ACC112 (cell line): ENCODE results near the gene RAD51B.
A peak's percentile ranks its signal among the peaks of the same experiment; 100 is the strongest.

Experiments
- H2AFZ ChIP-seq: fragments of 200-600 bp; sonication (generic); one replicate; pipeline ENCODE4 v1.6.0; 2017; ENCODE audit warnings: antibody characterized with exemption, low read length; ENCODE audit not compliant: unreplicated experiment
- H3K27ac ChIP-seq: fragments of 200-600 bp; sonication (generic); 2 replicates; pipeline ENCODE4 v1.5.1; 2014; ENCODE audit warnings: low read depth, mild to moderate bottlenecking, antibody characterized with exemption, low read length, moderate library complexity
- H3K27me3 ChIP-seq: fragments of 200-600 bp; sonication (generic); 2 replicates; pipeline ENCODE4 v1.6.1; 2014; ENCODE audit warnings: mild to moderate bottlenecking, antibody characterized with exemption, low read length, moderate library complexity, mixed read lengths; ENCODE audit not compliant: insufficient read depth
- H3K36me3 ChIP-seq: fragments of 200-600 bp; sonication (generic); 2 replicates; pipeline ENCODE4 v1.6.1; 2016; ENCODE audit warnings: mild to moderate bottlenecking, antibody characterized with exemption, low read length, moderate library complexity, mixed read lengths; ENCODE audit not compliant: insufficient read depth
- H3K4me1 ChIP-seq: fragments of 200-600 bp; sonication (generic); one replicate; pipeline ENCODE4 v1.6.1; 2016; ENCODE audit warnings: low read length, mixed read lengths; ENCODE audit not compliant: insufficient read depth, unreplicated experiment, control insufficient read depth
- H3K4me3 ChIP-seq: fragments of 200-600 bp; sonication (generic); 2 replicates; pipeline ENCODE4 v1.5.1; 2014; ENCODE audit warnings: mild to moderate bottlenecking, low read depth, low read length
- H3K79me2 ChIP-seq: fragments of 200-600 bp; sonication (generic); one replicate; pipeline ENCODE4 v1.6.0; 2016; ENCODE audit warnings: low read length; ENCODE audit not compliant: control insufficient read depth, unreplicated experiment, insufficient read depth

Gene RAD51B

DNA sequence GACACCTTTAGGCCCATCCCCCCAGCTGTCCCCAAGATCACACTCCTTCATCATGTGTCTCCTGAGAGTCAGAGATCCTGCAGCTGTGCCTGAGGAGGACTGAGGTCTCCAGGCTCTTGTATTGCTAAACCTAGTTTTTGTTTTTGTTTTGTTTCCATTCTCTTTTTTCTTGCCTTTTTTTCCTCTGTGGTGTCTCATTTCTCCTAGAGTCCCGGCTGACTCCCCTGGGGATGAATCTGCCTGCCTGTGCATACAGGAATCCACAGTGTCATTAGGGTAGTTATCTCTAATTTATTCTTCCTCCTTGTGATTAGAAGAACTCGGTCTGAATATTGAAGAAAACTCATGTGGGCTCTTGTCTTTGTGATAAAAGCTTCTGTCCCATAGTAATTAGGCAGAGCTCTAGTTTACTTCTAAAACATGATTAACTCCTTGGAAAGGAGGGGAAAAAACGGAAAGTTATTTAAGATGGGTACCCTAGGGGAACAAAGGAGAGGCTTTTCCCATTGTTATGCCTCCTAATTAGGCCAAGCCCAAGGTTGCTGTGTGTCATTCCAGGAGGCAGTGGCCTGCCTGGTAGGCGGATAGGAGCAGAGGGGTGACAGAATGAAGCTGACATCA is 630.1 kb downstream of the RAD51B start:
- Histone ChIP-seq H3K4me1 (peaks cover 33% of the 10 kb centered on the region), H3K79me2 (no peaks in the 10 kb centered on the region), H3K27me3 (no peaks in the 10 kb centered on the region), H3K36me3 (0 out of 2 replicates have a peak, but pooled peaks cover 3% of the 10 kb centered on the region), H2AFZ (peak overlapping the region; percentile 53), H3K4me3 (no peak overlapping the region), H3K27ac (no peak overlapping the region)

- H3K27ac ChIP-seq = no peak overlapping the region
- no peaks in the 10 kb centered on the region for H3K27me3 ChIP-seq
- no peaks in the 10 kb centered on the region for H3K79me2 ChIP-seq
- no peak overlapping the region for H2AFZ ChIP-seq
- peaks cover 27% of the 10 kb centered on the region for H3K4me1 ChIP-seq
- H3K4me3 ChIP-seq = no peak overlapping the region
- H3K36me3 ChIP-seq = 0 out of 2 replicates have a peak, but pooled peaks cover 8% of the 10 kb centered on the region
Observed at GRCh38 chr14:68450391-68451120, 631.0 kb downstream of the RAD51B start.

DNA sequence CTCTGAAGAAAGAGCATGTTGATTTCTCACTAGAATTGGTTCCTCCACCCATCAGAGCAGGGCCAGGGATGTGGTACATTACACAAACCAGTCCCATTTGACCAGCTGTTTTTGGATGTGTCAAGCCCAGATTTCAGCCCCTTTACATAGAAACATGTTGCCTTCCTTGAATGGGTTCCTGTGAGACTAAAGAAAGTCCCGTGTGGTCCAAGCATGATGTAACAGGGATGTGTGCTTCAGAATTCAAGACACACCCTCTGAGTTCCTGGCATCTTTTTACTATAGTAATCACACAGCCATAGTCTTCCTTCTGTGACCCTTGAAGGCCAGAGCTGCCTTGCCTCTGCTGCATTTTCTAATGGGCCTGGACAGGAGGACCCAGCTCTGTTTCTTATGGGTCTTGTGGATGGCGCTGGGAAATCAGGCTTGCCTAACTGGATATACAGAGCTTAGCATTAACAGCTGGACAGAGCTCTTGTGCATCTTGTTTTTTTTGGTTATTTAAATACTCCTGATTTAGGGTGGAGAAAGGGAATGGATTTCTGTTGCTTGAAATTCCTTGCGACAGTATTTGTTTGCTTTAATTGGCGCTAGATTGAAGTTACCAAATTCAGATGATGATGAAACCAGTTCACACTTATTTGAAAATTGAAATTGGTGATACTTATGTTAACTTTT is 632.3 kb downstream of the RAD51B start:
- 0 out of 2 replicates have a peak, but pooled peaks cover 8% of the 10 kb centered on the region for H3K36me3 ChIP-seq
- no peak overlapping the region for H3K4me3 ChIP-seq
- no peak overlapping the region for H2AFZ ChIP-seq
- peak overlapping the region; percentile 28 for H3K27ac ChIP-seq
- H3K4me1 ChIP-seq = peaks cover 27% of the 10 kb centered on the region
- no peaks in the 10 kb centered on the region for H3K27me3 ChIP-seq
- no peaks in the 10 kb centered on the region for H3K79me2 ChIP-seq

- H3K4me3 ChIP-seq = no peak overlapping the region
- H3K27me3 ChIP-seq = no peaks in the 10 kb centered on the region
- no peak overlapping the region for H2AFZ ChIP-seq
- peak overlapping the region; percentile 73; the same call in 1 of the 2 replicates for H3K27ac ChIP-seq
- 0 out of 2 replicates have a peak, but pooled peaks cover 8% of the 10 kb centered on the region for H3K36me3 ChIP-seq
- H3K79me2 ChIP-seq = no peaks in the 10 kb centered on the region
- peaks cover 20% of the 10 kb centered on the region for H3K4me1 ChIP-seq
Observed at GRCh38 chr14:68458253-68458652, 638.7 kb downstream of the RAD51B start.

DNA sequence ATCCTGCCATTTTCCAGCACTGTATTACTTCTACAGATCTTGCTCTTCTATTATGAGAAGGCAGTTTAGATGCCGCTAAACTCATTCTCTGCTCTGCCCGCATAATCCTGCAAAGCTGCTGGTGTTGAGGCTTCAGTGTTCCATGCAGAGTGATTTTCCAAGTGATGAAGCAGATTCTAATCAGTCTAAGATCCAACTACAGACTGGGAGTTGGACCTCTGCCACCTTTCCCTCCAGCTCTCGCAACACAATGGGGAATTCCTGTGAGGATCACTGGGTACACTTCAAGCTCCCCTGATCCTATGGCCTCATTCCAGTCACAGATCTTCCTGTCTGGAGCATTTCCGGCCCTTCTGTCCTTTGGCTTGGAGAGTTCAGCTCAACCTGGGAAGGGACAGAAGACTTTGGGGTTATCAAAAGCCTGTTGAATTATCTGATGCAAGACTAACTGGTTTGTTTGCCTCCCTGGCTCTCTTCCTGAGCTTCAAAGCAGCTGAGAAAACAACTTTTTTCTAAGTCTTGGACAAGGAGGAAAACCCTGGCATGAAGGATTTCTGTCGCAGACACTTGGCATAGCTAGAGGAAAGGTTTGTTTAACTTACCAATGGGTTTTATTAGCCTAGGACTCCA is 639.4 kb downstream of the RAD51B start:
- Histone ChIP-seq H3K27me3 (no peaks in the 10 kb centered on the region), H3K27ac (peak overlapping the region; percentile 73), H3K36me3 (0 out of 2 replicates have a peak, but pooled peaks cover 8% of the 10 kb centered on the region), H3K4me3 (no peak overlapping the region), H2AFZ (peak overlapping the region; percentile 11), H3K4me1 (peaks cover 22% of the 10 kb centered on the region), H3K79me2 (no peaks in the 10 kb centered on the region)

GRCh38 chr14:68459480-68460136 is 640.0 kb downstream of the RAD51B start:
- Histone ChIP-seq H2AFZ (peak overlapping the region; percentile 11), H3K27me3 (no peaks in the 10 kb centered on the region), H3K27ac (peak overlapping the region; percentile 73), H3K4me3 (no peak overlapping the region), H3K4me1 (peaks cover 29% of the 10 kb centered on the region), H3K79me2 (no peaks in the 10 kb centered on the region), H3K36me3 (0 out of 2 replicates have a peak, but pooled peaks cover 5% of the 10 kb centered on the region)

DNA sequence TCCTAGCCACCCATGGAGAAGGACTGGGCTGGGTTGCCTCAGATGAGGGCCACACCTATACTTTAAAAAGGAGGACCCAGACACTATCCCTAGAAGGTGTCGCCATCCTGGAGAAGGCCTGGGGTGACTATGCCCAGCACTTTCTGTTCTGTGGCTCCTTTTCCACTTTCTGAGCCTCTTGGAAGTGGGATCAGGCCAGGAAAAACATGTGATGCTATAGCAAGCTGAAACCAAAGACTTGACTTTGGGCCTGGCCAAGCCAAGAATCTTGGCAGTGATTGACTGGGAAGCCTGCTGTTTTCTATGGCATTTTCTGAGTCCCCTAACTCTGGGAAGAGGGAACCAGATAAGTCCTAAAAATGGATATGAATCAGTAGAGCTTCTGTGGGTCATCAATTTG is 641.0 kb downstream of the RAD51B start:
- Histone ChIP-seq H2AFZ (no peak overlapping the region), H3K27ac (no peak overlapping the region), H3K27me3 (no peaks in the 10 kb centered on the region), H3K36me3 (no peaks in the 10 kb centered on the region), H3K4me1 (peaks cover 38% of the 10 kb centered on the region), H3K4me3 (no peak overlapping the region), H3K79me2 (no peaks in the 10 kb centered on the region)

- no peaks in the 10 kb centered on the region for H3K36me3 ChIP-seq
- no peak overlapping the region for H3K4me3 ChIP-seq
- H3K27ac ChIP-seq = no peak overlapping the region
- H3K27me3 ChIP-seq = no peaks in the 10 kb centered on the region
- H3K79me2 ChIP-seq = no peaks in the 10 kb centered on the region
- peaks cover 41% of the 10 kb centered on the region for H3K4me1 ChIP-seq
- H2AFZ ChIP-seq = no peak overlapping the region
Observed at GRCh38 chr14:68461086-68461485, 641.5 kb downstream of the RAD51B start.

- peaks cover 56% of the 10 kb centered on the region for H3K4me1 ChIP-seq
- no peaks in the 10 kb centered on the region for H3K36me3 ChIP-seq
- H2AFZ ChIP-seq = no peak overlapping the region
- no peak overlapping the region for H3K4me3 ChIP-seq
- H3K79me2 ChIP-seq = no peaks in the 10 kb centered on the region
- no peak overlapping the region for H3K27ac ChIP-seq
- no peaks in the 10 kb centered on the region for H3K27me3 ChIP-seq
Observed at GRCh38 chr14:68462683-68463082, 643.1 kb downstream of the RAD51B start.

DNA sequence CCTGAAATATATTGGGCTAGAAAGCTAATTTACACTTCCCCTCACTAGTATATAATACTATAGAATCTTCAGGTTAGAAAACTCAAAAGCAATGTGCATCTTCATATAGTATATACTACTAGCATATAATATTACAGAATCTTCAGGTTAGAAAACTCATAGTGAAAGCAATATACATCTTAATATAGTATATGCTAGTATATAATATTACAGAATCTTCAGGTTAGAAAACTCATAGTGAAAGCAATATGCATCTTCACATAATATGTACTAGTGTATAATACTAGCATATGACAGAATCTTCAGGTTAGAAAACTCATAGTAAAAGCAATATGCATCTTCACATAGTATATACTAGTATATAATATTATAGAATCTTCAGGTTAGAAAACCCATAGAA is 643.7 kb downstream of the RAD51B start:
- H3K27ac ChIP-seq = no peak overlapping the region
- H3K27me3 ChIP-seq = no peaks in the 10 kb centered on the region
- H3K79me2 ChIP-seq = no peaks in the 10 kb centered on the region
- H3K4me3 ChIP-seq = no peak overlapping the region
- peaks cover 57% of the 10 kb centered on the region for H3K4me1 ChIP-seq
- no peak overlapping the region for H2AFZ ChIP-seq
- H3K36me3 ChIP-seq = 0 out of 2 replicates have a peak, but pooled peaks cover under 1% of the 10 kb centered on the region
